ENCODE measurements around the gene SLC9B1.
A peak's percentile ranks its signal among the peaks of the same experiment; 100 is the strongest.

SLC9B1 gene

DNA sequence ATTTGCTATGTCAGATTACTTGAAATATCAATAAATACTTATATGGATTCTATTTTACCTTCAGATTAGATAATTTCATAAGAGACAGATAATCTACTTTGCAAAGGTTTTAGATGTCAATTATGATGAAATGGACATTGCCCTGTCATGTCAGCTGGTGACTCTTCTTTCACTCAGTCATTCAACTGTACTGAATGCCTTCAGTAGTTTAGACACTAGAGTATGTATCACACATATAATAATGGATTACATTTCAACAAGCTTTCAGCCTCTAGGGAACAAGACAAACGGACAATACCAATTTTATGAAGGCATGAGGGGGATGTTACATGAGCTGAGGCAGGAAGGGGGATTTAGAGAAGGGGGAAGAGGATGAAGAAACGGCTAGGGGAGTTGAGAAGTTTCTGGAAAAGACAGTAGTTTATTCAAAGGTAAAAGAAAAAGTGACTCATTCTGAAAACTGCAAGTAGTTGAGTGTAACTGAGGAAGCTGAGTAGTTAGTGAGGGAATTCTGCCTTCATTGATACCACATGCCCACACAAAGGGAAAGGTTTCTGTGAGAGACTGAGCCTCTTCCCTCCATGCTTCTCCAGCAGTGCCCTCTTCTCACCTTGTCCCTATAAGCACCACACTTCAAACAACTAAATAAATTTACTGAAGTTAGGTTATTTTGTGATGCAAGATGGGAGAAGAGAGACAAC lies 31.4 kb upstream of the SLC9B1 start:
- peaks cover 0 to 2% (median 0%) of the 10 kb centered on the region in 5 experiments for H3K9me3 ChIP-seq (ENCODE audit: control extremely low read depth in 1 of 5, control insufficient read depth in 4 of 5, insufficient read depth in 2 of 5, low read depth in 1 of 5, low read length in 4 of 5)
- no peak overlapping the region for H3K27ac ChIP-seq (ENCODE audit: insufficient read depth in 1 of 2, low read depth in 1 of 2, low read length in 2 of 2, poor library complexity in 1 of 2, severe bottlenecking in 2 of 2)
- 94% methylated on average over 2 of the region's 2 CpGs for WGBS (ENCODE audit: insufficient coverage)
- H3K4me1 ChIP-seq (ENCODE audit: control extremely low read depth in 1 of 4, control insufficient read depth in 4 of 4, insufficient read depth in 4 of 4, low read length in 3 of 4) = no peaks in the 10 kb centered on the region
- peaks cover 14 to 26% (median 20%) of the 10 kb centered on the region in 4 experiments for H3K36me3 ChIP-seq (ENCODE audit: control insufficient read depth in 4 of 4, insufficient read depth in 4 of 4, low read length in 3 of 4)
- ChIA-PET CTCF (interaction anchor here (1.1 to 1.6 kb wide), 2 partner anchors 23 to 33 kb away, joined by 3 to 5 read pairs; no protein-coding TSS in a partner anchor), POLR2A (no interaction called here)
- no peak for DNase-seq
- H3K27me3 ChIP-seq (replicated peaks in 2 of 5; ENCODE audit: control insufficient read depth in 4 of 5, insufficient read depth in 5 of 5, low read length in 4 of 5) = no peaks in the 10 kb centered on the region
- no peak overlapping the region for H3K4me3 ChIP-seq (ENCODE audit: control insufficient read depth in 1 of 7, extremely low read depth in 1 of 7, insufficient read depth in 4 of 7, low read depth in 2 of 7, low read length in 6 of 7)

DNA sequence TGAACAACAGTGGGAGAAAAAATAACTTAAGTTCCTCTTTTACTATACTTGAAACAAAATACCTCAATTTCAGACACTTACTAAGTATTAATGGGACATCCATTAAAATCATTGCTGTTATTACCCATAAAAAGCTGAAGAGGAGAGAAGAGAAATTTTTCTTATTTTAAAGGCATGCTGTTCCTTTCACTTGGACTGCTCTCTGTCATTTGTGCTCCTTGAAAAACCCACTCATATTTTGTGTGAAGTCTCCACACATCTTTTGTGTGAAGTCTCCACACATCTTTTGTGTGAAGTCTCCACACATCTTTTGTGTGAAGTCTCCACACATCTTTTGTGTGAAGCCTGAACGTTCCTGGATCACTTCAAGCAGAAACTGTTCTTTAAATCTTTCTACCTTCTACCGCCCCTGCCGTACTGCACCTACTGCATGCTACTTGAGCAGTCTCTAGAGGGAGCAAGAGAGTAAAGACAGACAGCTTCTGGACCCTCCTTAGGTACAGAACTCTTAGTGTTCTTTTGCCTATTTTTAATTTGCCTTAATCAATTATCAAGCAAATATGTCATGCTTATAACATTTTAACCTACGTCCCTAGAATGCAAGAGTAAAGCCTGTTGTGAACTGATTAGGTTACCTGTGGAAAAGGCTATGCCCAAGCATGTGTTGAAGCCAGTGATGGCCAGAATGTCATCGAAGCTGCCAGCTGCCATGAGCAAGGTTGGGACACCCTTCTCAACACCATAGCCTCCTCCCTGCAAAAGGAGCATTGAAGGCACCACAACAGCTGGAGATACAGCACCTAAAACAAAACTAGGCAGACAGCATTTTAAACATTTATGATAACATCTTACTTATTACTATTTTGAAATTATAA lies 27.1 kb upstream of the SLC9B1 start:
- 56% methylated on average over 3 of the region's 5 CpGs for WGBS (ENCODE audit: insufficient coverage)

DNA sequence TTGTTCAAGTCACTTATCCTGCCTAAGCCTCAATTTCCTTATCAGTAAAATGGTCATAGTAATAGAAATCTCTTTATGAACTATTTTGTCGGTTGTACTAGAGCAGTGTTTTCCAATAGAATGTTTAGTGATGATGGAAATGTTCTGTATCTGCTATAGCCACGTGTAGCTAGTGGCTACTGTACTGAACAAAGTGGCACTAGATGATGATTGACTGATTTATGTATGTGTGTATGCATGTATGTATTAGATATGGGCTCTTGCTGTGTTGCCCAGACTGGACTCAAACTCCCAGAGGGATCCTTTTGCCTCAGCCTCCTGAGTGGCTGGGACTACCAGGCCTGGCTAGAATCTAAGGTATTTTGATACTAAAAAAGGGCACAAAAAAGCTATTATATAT lies 24.7 kb upstream of the SLC9B1 start:
- H3K27me3 ChIP-seq (replicated peaks in 2 of 5; ENCODE audit: control insufficient read depth in 4 of 5, insufficient read depth in 5 of 5, low read length in 4 of 5) = no peaks in the 10 kb centered on the region
- H3K36me3 ChIP-seq (ENCODE audit: control insufficient read depth in 4 of 4, insufficient read depth in 4 of 4, low read length in 3 of 4) = peaks cover 15 to 42% (median 28%) of the 10 kb centered on the region in 4 experiments
- no peak for DNase-seq
- ChIA-PET CTCF (interaction anchor here (1.1 to 4.1 kb wide), 11 partner anchors 8 to 423 kb away, joined by 3 to 50 read pairs (median 4); no protein-coding TSS in a partner anchor), POLR2A (no interaction called here)
- no peaks in the 10 kb centered on the region for H3K4me1 ChIP-seq (ENCODE audit: control extremely low read depth in 1 of 4, control insufficient read depth in 4 of 4, insufficient read depth in 4 of 4, low read length in 3 of 4)
- WGBS (ENCODE audit: insufficient coverage) = 83% methylated on average over 1 of the region's 2 CpGs
- no peak overlapping the region for H3K27ac ChIP-seq (ENCODE audit: insufficient read depth in 1 of 2, low read depth in 1 of 2, low read length in 2 of 2, poor library complexity in 1 of 2, severe bottlenecking in 2 of 2)
- H3K9me3 ChIP-seq (ENCODE audit: control extremely low read depth in 1 of 5, control insufficient read depth in 4 of 5, insufficient read depth in 2 of 5, low read depth in 1 of 5, low read length in 4 of 5) = no peaks in the 10 kb centered on the region
- no peak overlapping the region for H3K4me3 ChIP-seq (ENCODE audit: control insufficient read depth in 1 of 7, extremely low read depth in 1 of 7, insufficient read depth in 4 of 7, low read depth in 2 of 7, low read length in 6 of 7)

More for the DNA sequence above, 27.1 kb upstream of the SLC9B1 start:
- H3K27me3 ChIP-seq (replicated peaks in 2 of 5; ENCODE audit: control insufficient read depth in 4 of 5, insufficient read depth in 5 of 5, low read length in 4 of 5) = no peaks in the 10 kb centered on the region
- H3K4me3 ChIP-seq (ENCODE audit: control insufficient read depth in 1 of 7, extremely low read depth in 1 of 7, insufficient read depth in 4 of 7, low read depth in 2 of 7, low read length in 6 of 7) = no peak overlapping the region
- no peaks in the 10 kb centered on the region for H3K9me3 ChIP-seq (ENCODE audit: control extremely low read depth in 1 of 5, control insufficient read depth in 4 of 5, insufficient read depth in 2 of 5, low read depth in 1 of 5, low read length in 4 of 5)
- H3K4me1 ChIP-seq (ENCODE audit: control extremely low read depth in 1 of 4, control insufficient read depth in 4 of 4, insufficient read depth in 4 of 4, low read length in 3 of 4) = no peaks in the 10 kb centered on the region
- peaks cover 19 to 43% (median 30%) of the 10 kb centered on the region in 4 experiments for H3K36me3 ChIP-seq (ENCODE audit: control insufficient read depth in 4 of 4, insufficient read depth in 4 of 4, low read length in 3 of 4)
- DNase-seq = peak; percentile 45 to 76 (median 73)
- POLR2A ChIA-PET = interaction anchor here (0.8 kb wide), 1 partner anchor 29 kb away, joined by 4 read pairs; the partner anchor contains the start of gene SLC9B2
- CTCF ChIA-PET = interaction anchor here (0.6 to 4.1 kb wide), 9 partner anchors 10 to 68 kb away, joined by 3 to 50 read pairs (median 4); partner anchors contain the start of gene SLC9B2
- H3K27ac ChIP-seq (ENCODE audit: insufficient read depth in 1 of 2, low read depth in 1 of 2, low read length in 2 of 2, poor library complexity in 1 of 2, severe bottlenecking in 2 of 2) = no peak overlapping the region

GRCh38 chr4:103036169-103036568 lies 16.7 kb upstream of the SLC9B1 start:
- Histone ChIP-seq H3K4me1 (ENCODE audit: control extremely low read depth in 1 of 4, control insufficient read depth in 4 of 4, insufficient read depth in 4 of 4, low read length in 3 of 4) (no peaks in the 10 kb centered on the region), H3K4me3 (ENCODE audit: control insufficient read depth in 1 of 7, extremely low read depth in 1 of 7, insufficient read depth in 4 of 7, low read depth in 2 of 7, low read length in 6 of 7) (no peak overlapping the region), H3K9me3 (ENCODE audit: control extremely low read depth in 1 of 5, control insufficient read depth in 4 of 5, insufficient read depth in 2 of 5, low read depth in 1 of 5, low read length in 4 of 5) (peaks cover 0 to 2% (median 0%) of the 10 kb centered on the region in 5 experiments), H3K27me3 (replicated peaks in 2 of 5; ENCODE audit: control insufficient read depth in 4 of 5, insufficient read depth in 5 of 5, low read length in 4 of 5) (no peaks in the 10 kb centered on the region), H3K27ac (ENCODE audit: insufficient read depth in 1 of 2, low read depth in 1 of 2, low read length in 2 of 2, poor library complexity in 1 of 2, severe bottlenecking in 2 of 2) (no peak overlapping the region), H3K36me3 (ENCODE audit: control insufficient read depth in 4 of 4, insufficient read depth in 4 of 4, low read length in 3 of 4) (peaks cover 3 to 18% (median 4%) of the 10 kb centered on the region in 4 experiments)
- POLR2A ChIA-PET = no interaction called here
- CTCF ChIA-PET = interaction anchor here (1.1 to 2.0 kb wide), 2 partner anchors 10 to 62 kb away, joined by 3 to 7 read pairs; no protein-coding TSS in a partner anchor
- no peak for DNase-seq
- WGBS (ENCODE audit: insufficient coverage) = no CpG with 5 or more reads among the region's 2 CpGs

- Histone ChIP-seq H3K27ac (ENCODE audit: insufficient read depth in 1 of 2, low read depth in 1 of 2, low read length in 2 of 2, poor library complexity in 1 of 2, severe bottlenecking in 2 of 2) (no peak overlapping the region), H3K36me3 (ENCODE audit: control insufficient read depth in 4 of 4, insufficient read depth in 4 of 4, low read length in 3 of 4) (peaks cover 3 to 34% (median 9%) of the 10 kb centered on the region in 4 experiments), H3K9me3 (ENCODE audit: control extremely low read depth in 1 of 5, control insufficient read depth in 4 of 5, insufficient read depth in 2 of 5, low read depth in 1 of 5, low read length in 4 of 5) (peaks cover 0 to 2% (median 0%) of the 10 kb centered on the region in 5 experiments), H3K4me3 (ENCODE audit: control insufficient read depth in 1 of 7, extremely low read depth in 1 of 7, insufficient read depth in 4 of 7, low read depth in 2 of 7, low read length in 6 of 7) (no peak overlapping the region), H3K27me3 (replicated peaks in 2 of 5; ENCODE audit: control insufficient read depth in 4 of 5, insufficient read depth in 5 of 5, low read length in 4 of 5) (no peaks in the 10 kb centered on the region), H3K4me1 (ENCODE audit: control extremely low read depth in 1 of 4, control insufficient read depth in 4 of 4, insufficient read depth in 4 of 4, low read length in 3 of 4) (no peaks in the 10 kb centered on the region)
- CTCF ChIA-PET = interaction anchor here (0.7 to 1.6 kb wide), 9 partner anchors 10 to 409 kb away, joined by 3 to 8 read pairs (median 4); partner anchors contain the start of gene SLC9B2
- POLR2A ChIA-PET = no interaction called here
- WGBS (ENCODE audit: insufficient coverage) = no CpG with 5 or more reads among the region's 2 CpGs
- DNase-seq = peak; percentile 42 to 60 (median 58)
Observed at GRCh38 chr4:103032574-103032973, 13.1 kb upstream of the SLC9B1 start.

GRCh38 chr4:103030791-103031190 lies 11.3 kb upstream of the SLC9B1 start:
- ChIA-PET CTCF (interaction anchor here (2.5 kb wide), 1 partner anchor 61 kb away, joined by 10 read pairs; no protein-coding TSS in a partner anchor), POLR2A (no interaction called here)
- no peak for DNase-seq
- WGBS (ENCODE audit: insufficient coverage) = 92% methylated on average over 3 of the region's 3 CpGs
- no peaks in the 10 kb centered on the region for H3K9me3 ChIP-seq (ENCODE audit: control extremely low read depth in 1 of 5, control insufficient read depth in 4 of 5, insufficient read depth in 2 of 5, low read depth in 1 of 5, low read length in 4 of 5)
- no peaks in the 10 kb centered on the region for H3K4me1 ChIP-seq (ENCODE audit: control extremely low read depth in 1 of 4, control insufficient read depth in 4 of 4, insufficient read depth in 4 of 4, low read length in 3 of 4)
- H3K36me3 ChIP-seq (ENCODE audit: control insufficient read depth in 4 of 4, insufficient read depth in 4 of 4, low read length in 3 of 4) = peaks cover 2 to 35% (median 11%) of the 10 kb centered on the region in 4 experiments
- no peak overlapping the region for H3K27ac ChIP-seq (ENCODE audit: insufficient read depth in 1 of 2, low read depth in 1 of 2, low read length in 2 of 2, poor library complexity in 1 of 2, severe bottlenecking in 2 of 2)
- H3K4me3 ChIP-seq (ENCODE audit: control insufficient read depth in 1 of 7, extremely low read depth in 1 of 7, insufficient read depth in 4 of 7, low read depth in 2 of 7, low read length in 6 of 7) = no peak overlapping the region
- H3K27me3 ChIP-seq (replicated peaks in 2 of 5; ENCODE audit: control insufficient read depth in 4 of 5, insufficient read depth in 5 of 5, low read length in 4 of 5) = no peaks in the 10 kb centered on the region

All from common myeloid progenitor, CD34-positive (primary cell).